Mucosa of descending colon (tissue), 3 donors: ENCODE data around the gene DOCK9. TPM values are rescaled to one million over a fixed set of nuclear protein-coding genes. Genes with fewer than 3 reads are reported as not detected.

Experiments used
- ATAC-seq: fragments of 200-7000 bp; cut with Tn5 transposase; one replicate; pipeline ENCODE4 v1.9.1; 2020; ENCODE audit warnings: mild to moderate bottlenecking, moderate library complexity
- DNase-seq, 3 donors: peaks; one replicate each; pipeline ENCODE4 v3.0.0-alpha.2; 2020
- H3K36me3 ChIP-seq: fragments of 200-600 bp; one replicate; pipeline ENCODE4 v1.8.0; 2021; ENCODE audit warnings: low read depth, mild to moderate bottlenecking
- H3K4me1 ChIP-seq: fragments of 200-600 bp; one replicate; pipeline ENCODE4 v1.8.0; 2021; ENCODE audit warnings: low read depth, mild to moderate bottlenecking
- H3K4me3 ChIP-seq: fragments of 200-600 bp; one replicate; pipeline ENCODE4 v1.8.0; 2021; ENCODE audit warnings: mild to moderate bottlenecking
- H3K9me3 ChIP-seq: fragments of 200-600 bp; one replicate; pipeline ENCODE4 v1.8.0; 2021; ENCODE audit warnings: mild to moderate bottlenecking
- CTCF ChIP-seq: fragments of 200-600 bp; IDR thresholded peaks from one replicate; pipeline ENCODE4 v1.8.0; 2022; ENCODE audit warnings: antibody characterized with exemption, mild to moderate bottlenecking
- intact Hi-C, 2 donors: fragments of 100-400 bp; cut with DNase I in 1 of 2; cut with micrococcal nuclease in 1 of 2; formaldehyde crosslinking; loops; one replicate each; pipeline versions ENCODE4 v1.11.0 to v1.11.1; 2022; cut with DNase I, micrococcal nuclease
- total RNA-seq, 3 donors: library from RNA; stranded (reverse); fragmentation: NEBNext Ultra II Directional in 2 of 3; extraction: Animal tissue kit (Norgen Biotek cat#: 25700) in 2 of 3; gene quantifications; one replicate each; pipeline versions ENCODE4 v1.2.1 to v1.2.4, GENCODE V29; 2021 to 2023
- donor health status: DM: no; HTN: no; CAD: no; lungs with moderate emphysema.
- donor health status: DM: no; HTN: no; CAD: no.
- donor health status: DM: no; HTN: yes; CAD: no.

DOCK9 gene
- total RNA-seq, 3 donors from 2014 or later = 52.0 to 136 (median 54.4) TPM

GRCh38 chr13:98979012-98979660, 1.3 kb upstream of the DOCK9 start:
- Histone ChIP-seq H3K36me3 (no peaks in the 10 kb centered on the region), H3K4me1 (peaks cover 18% of the 10 kb centered on the region), H3K9me3 (no peaks in the 10 kb centered on the region), H3K4me3 (no peak overlapping the region)
- intact Hi-C loops = no loop called here
- TF ChIP-seq CTCF = no peak
- DNase-seq (no peak), ATAC-seq (no peak)

DNA sequence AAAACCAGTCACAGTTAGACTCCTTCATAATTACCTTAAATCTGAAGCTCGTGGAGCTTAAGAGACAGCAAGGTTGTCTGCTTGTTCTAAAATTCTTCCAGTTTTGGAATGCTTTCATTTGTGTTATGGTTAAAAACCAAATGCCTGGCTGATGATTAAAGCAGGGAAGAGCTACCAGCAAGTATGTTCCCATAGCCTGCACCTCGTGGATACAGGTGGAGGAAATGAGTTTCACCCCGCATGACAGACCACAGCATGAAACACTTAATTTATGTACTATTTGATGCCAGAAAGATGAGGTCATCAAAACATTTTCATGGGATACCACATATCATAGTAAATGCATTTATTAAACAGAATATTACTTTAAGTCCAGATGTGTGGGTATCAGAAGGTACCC, 416 bp upstream of the DOCK9 start:
- ATAC-seq = no peak
- peaks cover 18% of the 10 kb centered on the region for H3K4me1 ChIP-seq
- intact Hi-C loops = no loop called here
- no peaks in the 10 kb centered on the region for H3K36me3 ChIP-seq
- no peak for DNase-seq
- no peaks in the 10 kb centered on the region for H3K9me3 ChIP-seq
- no peak overlapping the region for H3K4me3 ChIP-seq
- TF ChIP-seq CTCF = no peak

DNA sequence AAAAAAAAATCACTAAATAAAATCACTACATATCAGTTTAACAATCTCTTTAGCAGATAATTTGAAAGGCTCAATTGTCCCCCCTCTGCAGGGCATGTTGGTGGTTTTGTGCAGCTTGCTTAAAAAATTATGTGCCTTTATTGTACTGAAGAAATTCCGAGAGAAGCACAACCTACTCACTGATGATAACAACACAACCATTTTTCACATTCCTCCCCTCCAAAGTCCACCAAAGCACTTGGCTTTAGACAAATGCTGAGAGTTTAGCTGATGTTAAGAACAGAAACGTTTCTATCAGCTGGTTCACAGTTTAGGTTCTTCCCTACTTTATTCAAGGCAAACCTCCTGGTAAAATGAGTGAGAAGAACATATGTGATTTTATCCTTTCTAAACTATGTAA, 923 bp downstream of the DOCK9 start:
- DNase-seq (no peak), ATAC-seq (no peak)
- Histone ChIP-seq H3K4me1 (peaks cover 18% of the 10 kb centered on the region), H3K36me3 (no peaks in the 10 kb centered on the region), H3K9me3 (no peaks in the 10 kb centered on the region), H3K4me3 (no peak overlapping the region)
- no peak for TF ChIP-seq CTCF
- intact Hi-C loops = no loop called here

- no peaks in the 10 kb centered on the region for H3K9me3 ChIP-seq
- no peak for TF ChIP-seq CTCF
- H3K4me1 ChIP-seq = peaks cover 18% of the 10 kb centered on the region
- ATAC-seq (no peak), DNase-seq (no peak)
- H3K4me3 ChIP-seq = no peak overlapping the region
- H3K36me3 ChIP-seq = no peaks in the 10 kb centered on the region
- intact Hi-C loops = no loop called here
Measured at GRCh38 chr13:98976338-98976737, 1.5 kb downstream of the DOCK9 start.

DNA sequence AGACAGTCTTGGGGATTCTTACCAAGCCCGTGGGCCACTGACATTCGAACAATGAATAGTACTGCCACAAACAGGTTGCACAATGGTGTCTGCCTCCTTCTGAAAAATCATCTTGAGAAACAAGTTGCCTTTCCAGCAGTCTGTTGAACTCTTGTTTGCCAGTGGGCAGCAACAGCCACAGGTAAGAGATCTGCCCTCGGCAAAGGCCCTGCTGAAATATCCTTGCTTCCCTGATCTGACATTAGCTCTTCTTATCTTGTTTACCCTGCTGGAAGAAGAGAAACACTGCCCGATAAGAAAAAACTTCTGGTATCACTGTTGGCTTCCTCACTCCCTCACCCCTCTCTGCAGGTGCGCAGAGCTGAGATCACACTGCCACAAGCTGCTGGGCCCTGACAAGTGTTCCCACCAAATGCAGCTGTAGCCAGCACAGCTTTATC, 2.0 kb downstream of the DOCK9 start:
- Histone ChIP-seq H3K9me3 (no peaks in the 10 kb centered on the region), H3K36me3 (no peaks in the 10 kb centered on the region), H3K4me3 (no peak overlapping the region), H3K4me1 (peaks cover 18% of the 10 kb centered on the region)
- no peak for TF ChIP-seq CTCF
- DNase-seq = no peak
- intact Hi-C loops = no loop called here
- peak; percentile 49 for ATAC-seq

GRCh38 chr13:98974053-98974452, 3.8 kb downstream of the DOCK9 start:
- intact Hi-C loops = no loop called here
- ATAC-seq (no peak), DNase-seq (no peak)
- Histone ChIP-seq H3K4me3 (no peak overlapping the region), H3K4me1 (peaks cover 18% of the 10 kb centered on the region), H3K36me3 (no peaks in the 10 kb centered on the region), H3K9me3 (no peaks in the 10 kb centered on the region)
- TF ChIP-seq CTCF = no peak
